ENCODE data around the gene TCF7. TPM values are rescaled to one million over a fixed set of nuclear protein-coding genes. Genes with fewer than 3 reads are reported as not detected.
A peak's percentile ranks its signal among the peaks of the same experiment; 100 is the strongest.

The TCF7 gene
- total RNA-seq = 10 to 100 TPM; 93.4 to 97.8 TPM

DNA sequence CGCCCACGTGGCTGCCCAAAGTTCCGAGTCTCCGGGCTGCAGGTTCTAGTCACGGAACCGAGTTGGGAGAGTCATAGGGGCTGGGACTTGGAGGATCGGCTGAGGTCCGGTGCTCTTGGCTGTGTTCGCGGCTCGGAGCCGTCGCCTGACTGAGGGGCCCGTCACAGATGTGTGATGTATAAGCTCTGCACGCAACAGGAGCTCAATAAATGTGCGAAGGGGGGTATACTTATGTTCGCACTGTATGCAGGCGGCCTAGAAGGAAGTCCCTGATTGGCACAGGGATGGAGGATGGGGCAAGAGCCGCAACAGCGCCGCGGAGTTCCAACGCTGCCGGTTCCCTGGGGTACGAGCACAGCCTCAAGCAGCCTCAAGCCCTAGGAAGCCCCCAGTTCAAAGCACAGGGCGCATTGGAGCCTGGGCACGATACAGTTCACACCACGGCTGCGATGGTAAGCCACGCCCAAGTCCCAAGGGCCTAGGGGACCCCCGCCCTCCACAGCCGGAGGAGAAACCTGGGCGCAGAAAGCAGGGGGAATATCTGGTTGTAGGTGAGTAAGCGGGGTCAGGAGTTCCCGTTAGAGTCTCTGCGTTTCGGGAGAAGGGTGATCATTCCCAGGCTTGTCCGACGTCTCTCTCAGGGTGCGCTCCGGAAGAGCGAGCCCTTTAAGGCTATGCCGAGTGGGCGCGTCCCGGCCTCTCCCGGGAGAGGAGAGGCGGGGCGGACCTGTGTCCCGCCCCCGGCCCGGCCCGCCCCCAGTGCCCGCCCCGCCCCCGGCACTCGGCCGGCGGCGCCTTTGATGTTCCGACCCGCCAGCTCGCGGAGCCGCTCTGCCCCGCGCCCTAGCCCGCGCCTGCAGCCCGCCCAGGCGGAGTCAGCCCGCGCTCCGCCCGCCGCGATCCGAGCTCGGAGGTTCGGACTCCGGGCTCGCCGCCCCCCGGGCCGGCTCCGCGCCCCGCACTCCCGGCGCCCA is at the start of gene TCF7:
Gene TCF7 (plus strand): TSS at position 780 of the 974 bp plus-strand sequence. CDS start 226 bp downstream, outside the sequence.
- no peaks in the 10 kb centered on the region for H3K9me3 Mint-ChIP-seq (ENCODE audit: insufficient read depth)
- ChIA-PET POLR2A (interaction anchor here (0.6 to 5.6 kb wide), 13 partner anchors 9 to 62 kb away, joined by 3 to 45 read pairs (median 5); partner anchors contain the start of gene SKP1), CTCF (interaction anchor here (1.0 to 1.9 kb wide), 2 partner anchors 8 to 40 kb away, joined by 3 to 5 read pairs; no protein-coding TSS in a partner anchor)
- DNase-seq = peak; percentile 79
- peaks cover 10% of the 10 kb centered on the region for H3K27me3 Mint-ChIP-seq (ENCODE audit: low read depth)
- H3K4me3 Mint-ChIP-seq = peak within 1 kb of the TSS; percentile 75
- ATAC-seq = peak; percentile 81
- H3K36me3 Mint-ChIP-seq (ENCODE audit: low read depth) = peaks cover 33% of the 10 kb centered on the region
- peak within 1 kb of the TSS; percentile 68 for H3K27ac Mint-ChIP-seq
- peaks cover 76% of the 10 kb centered on the region for H3K4me1 Mint-ChIP-seq (ENCODE audit: low read depth)

- POLR2A ChIA-PET = interaction anchor here (1.1 to 1.4 kb wide), 2 partner anchors 29 to 44 kb away, joined by 3 to 10 read pairs; no protein-coding TSS in a partner anchor
- H3K36me3 Mint-ChIP-seq (ENCODE audit: low read depth) = no peaks in the 10 kb centered on the region
- no peaks in the 10 kb centered on the region for H3K9me3 Mint-ChIP-seq (ENCODE audit: insufficient read depth)
- DNase-seq (no peak), ATAC-seq (no peak)
- H3K4me1 Mint-ChIP-seq (ENCODE audit: low read depth) = peaks cover 53% of the 10 kb centered on the region
- no peak overlapping the region for H3K27ac Mint-ChIP-seq
- CTCF ChIA-PET = interaction anchor here (0.6 to 2.0 kb wide), 4 partner anchors 17 to 81 kb away, joined by 3 to 16 read pairs (median 10); no protein-coding TSS in a partner anchor
- no peak overlapping the region for H3K4me3 Mint-ChIP-seq
- peaks cover 3% of the 10 kb centered on the region for H3K27me3 Mint-ChIP-seq (ENCODE audit: low read depth)
Measured at GRCh38 chr5:134069553-134069952, 44.9 kb upstream of the TCF7 start.

- no peaks in the 10 kb centered on the region for H3K36me3 Mint-ChIP-seq (ENCODE audit: low read depth)
- DNase-seq (no peak), ATAC-seq (peak; percentile 45)
- ChIA-PET POLR2A (interaction anchor here (0.6 to 1.2 kb wide), 4 partner anchors 41 to 49 kb away, joined by 3 read pairs; no protein-coding TSS in a partner anchor), CTCF (interaction anchor here (0.6 to 5.1 kb wide), 5 partner anchors 10 to 625 kb away, joined by 3 to 42 read pairs (median 3); no protein-coding TSS in a partner anchor)
- peak overlapping the region; percentile 37 for H3K4me3 Mint-ChIP-seq
- H3K4me1 Mint-ChIP-seq (ENCODE audit: low read depth) = peaks cover 53% of the 10 kb centered on the region
- H3K9me3 Mint-ChIP-seq (ENCODE audit: insufficient read depth) = no peaks in the 10 kb centered on the region
- H3K27ac Mint-ChIP-seq = peak overlapping the region; percentile 68
- peaks cover 3% of the 10 kb centered on the region for H3K27me3 Mint-ChIP-seq (ENCODE audit: low read depth)
Measured at GRCh38 chr5:134070725-134071613, 43.5 kb upstream of the TCF7 start.

GRCh38 chr5:134071614-134072207 is 42.8 kb upstream of the TCF7 start:
- Mint-ChIP-seq H3K27me3 (ENCODE audit: low read depth) (peaks cover 3% of the 10 kb centered on the region), H3K36me3 (ENCODE audit: low read depth) (no peaks in the 10 kb centered on the region), H3K27ac (peak overlapping the region; percentile 68), H3K4me1 (ENCODE audit: low read depth) (peaks cover 56% of the 10 kb centered on the region), H3K4me3 (peak overlapping the region; percentile 37), H3K9me3 (ENCODE audit: insufficient read depth) (no peaks in the 10 kb centered on the region)
- ChIA-PET CTCF (interaction anchor here (0.6 to 5.1 kb wide), 5 partner anchors 10 to 624 kb away, joined by 3 to 42 read pairs (median 3); no protein-coding TSS in a partner anchor), POLR2A (interaction anchor here (0.6 to 1.2 kb wide), 4 partner anchors 40 to 48 kb away, joined by 3 read pairs; no protein-coding TSS in a partner anchor)
- ATAC-seq = no peak
- no peak for DNase-seq

GRCh38 chr5:134072471-134073210 is 41.8 kb upstream of the TCF7 start:
- peaks cover 61% of the 10 kb centered on the region for H3K4me1 Mint-ChIP-seq (ENCODE audit: low read depth)

DNA sequence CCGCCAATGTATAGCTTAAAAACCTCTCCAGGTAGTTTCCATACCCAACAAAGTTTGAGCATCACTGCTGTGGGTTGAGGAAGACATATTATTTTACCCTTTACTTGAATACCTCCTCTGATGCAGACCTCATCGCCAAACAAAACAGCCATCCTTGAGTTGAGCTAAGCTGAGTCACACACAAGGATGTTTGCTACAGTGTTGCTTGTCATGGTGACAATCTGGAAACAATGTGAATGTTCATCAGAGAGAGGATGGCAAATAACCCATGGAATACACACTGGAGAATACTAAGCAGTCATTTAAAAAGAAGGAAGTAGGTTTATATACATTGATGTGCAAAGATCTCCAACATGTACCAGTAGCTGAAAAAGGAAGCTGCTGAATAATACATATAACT is 41.1 kb upstream of the TCF7 start:
- ATAC-seq (no peak), DNase-seq (no peak)
- Mint-ChIP-seq H3K4me3 (no peak overlapping the region), H3K36me3 (ENCODE audit: low read depth) (no peaks in the 10 kb centered on the region), H3K9me3 (ENCODE audit: insufficient read depth) (no peaks in the 10 kb centered on the region), H3K27me3 (ENCODE audit: low read depth) (peaks cover 3% of the 10 kb centered on the region), H3K4me1 (ENCODE audit: low read depth) (peaks cover 63% of the 10 kb centered on the region), H3K27ac (no peak overlapping the region)
- CTCF ChIA-PET = interaction anchor here (1.0 to 5.1 kb wide), 8 partner anchors 17 to 65 kb away, joined by 3 to 42 read pairs (median 6); no protein-coding TSS in a partner anchor
- POLR2A ChIA-PET = interaction anchor here (1.1 to 1.2 kb wide), 2 partner anchors 27 to 51 kb away, joined by 3 to 8 read pairs; no protein-coding TSS in a partner anchor

More at GRCh38 chr5:134072471-134073210, 41.8 kb upstream of the TCF7 start:
- Mint-ChIP-seq H3K36me3 (ENCODE audit: low read depth) (no peaks in the 10 kb centered on the region), H3K27ac (no peak overlapping the region), H3K27me3 (ENCODE audit: low read depth) (peaks cover 3% of the 10 kb centered on the region), H3K9me3 (ENCODE audit: insufficient read depth) (no peaks in the 10 kb centered on the region), H3K4me3 (no peak overlapping the region)
- DNase-seq (no peak), ATAC-seq (no peak)
- ChIA-PET POLR2A (interaction anchor here (1.1 kb wide), 1 partner anchor 28 kb away, joined by 3 read pairs; no protein-coding TSS in a partner anchor), CTCF (interaction anchor here (1.3 to 5.1 kb wide), 7 partner anchors 18 to 66 kb away, joined by 3 to 42 read pairs (median 8); no protein-coding TSS in a partner anchor)

- no peak overlapping the region for H3K4me3 Mint-ChIP-seq
- no peaks in the 10 kb centered on the region for H3K9me3 Mint-ChIP-seq (ENCODE audit: insufficient read depth)
- no peak for DNase-seq
- ChIA-PET POLR2A (no interaction called here), CTCF (interaction anchor here (3.2 to 5.1 kb wide), 2 partner anchors 26 to 34 kb away, joined by 25 to 42 read pairs; no protein-coding TSS in a partner anchor)
- H3K27ac Mint-ChIP-seq = no peak overlapping the region
- H3K36me3 Mint-ChIP-seq (ENCODE audit: low read depth) = no peaks in the 10 kb centered on the region
- no peaks in the 10 kb centered on the region for H3K27me3 Mint-ChIP-seq (ENCODE audit: low read depth)
- no peak for ATAC-seq
- H3K4me1 Mint-ChIP-seq (ENCODE audit: low read depth) = peaks cover 60% of the 10 kb centered on the region
Measured at GRCh38 chr5:134075102-134075501, 39.4 kb upstream of the TCF7 start.

- ChIA-PET POLR2A (interaction anchor here (0.8 to 1.3 kb wide), 4 partner anchors 10 to 147 kb away, joined by 3 to 4 read pairs (median 4); no protein-coding TSS in a partner anchor), CTCF (interaction anchor here (0.8 to 2.7 kb wide), 4 partner anchors 23 to 63 kb away, joined by 3 to 15 read pairs (median 7); no protein-coding TSS in a partner anchor)
- ATAC-seq (peak; percentile 35), DNase-seq (no peak)
- H3K27ac Mint-ChIP-seq = peak overlapping the region; percentile 82
- no peak overlapping the region for H3K4me3 Mint-ChIP-seq
- H3K9me3 Mint-ChIP-seq (ENCODE audit: insufficient read depth) = no peaks in the 10 kb centered on the region
- no peaks in the 10 kb centered on the region for H3K36me3 Mint-ChIP-seq (ENCODE audit: low read depth)
- H3K27me3 Mint-ChIP-seq (ENCODE audit: low read depth) = no peaks in the 10 kb centered on the region
- H3K4me1 Mint-ChIP-seq (ENCODE audit: low read depth) = peaks cover 56% of the 10 kb centered on the region
Measured at GRCh38 chr5:134077926-134078580, 36.4 kb upstream of the TCF7 start.

DNA sequence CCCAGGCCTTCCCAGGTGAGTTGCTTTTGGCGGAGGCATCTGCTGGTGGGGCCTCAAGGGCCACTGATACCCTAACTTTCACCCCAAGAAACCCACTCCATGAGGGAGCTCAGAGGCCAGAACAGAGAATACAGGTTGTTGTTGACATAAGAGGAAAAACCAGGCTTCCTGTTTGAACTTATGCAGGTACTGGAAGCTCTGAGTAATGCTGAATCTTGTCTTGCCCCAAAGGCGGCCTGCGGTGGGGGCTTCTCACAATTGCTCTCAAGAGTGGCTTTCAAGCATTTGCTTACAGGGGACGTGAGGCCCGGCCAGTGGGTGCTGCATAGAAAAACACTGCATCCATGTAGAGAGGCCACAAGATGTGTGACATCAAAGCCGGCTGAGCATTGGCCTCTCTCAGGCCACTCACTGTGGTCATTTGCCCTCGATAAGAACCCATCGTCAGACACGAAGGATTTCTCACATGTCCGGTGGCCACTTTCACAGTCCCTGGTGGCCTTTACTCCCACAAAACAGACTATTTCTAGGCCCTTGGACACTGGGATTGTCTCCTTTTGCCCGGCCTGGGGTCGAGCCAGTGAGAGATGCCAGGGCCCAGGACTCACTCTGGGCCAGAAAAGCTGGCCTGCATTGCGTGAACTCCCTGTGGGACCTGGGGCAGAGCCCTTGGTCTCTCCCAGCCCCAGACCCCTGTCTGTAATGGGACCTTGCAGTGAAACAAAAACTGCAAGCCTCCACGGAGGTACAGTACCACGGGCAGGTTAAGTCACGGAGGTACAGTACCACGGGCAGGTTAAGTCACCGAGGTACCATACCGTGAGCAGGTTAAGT is 34.5 kb upstream of the TCF7 start:
- ChIA-PET CTCF (interaction anchor here (1.0 to 9.0 kb wide), 4 partner anchors 20 to 39 kb away, joined by 4 to 71 read pairs (median 7); no protein-coding TSS in a partner anchor), POLR2A (interaction anchor here (0.5 to 1.4 kb wide), 2 partner anchors 21 to 45 kb away, joined by 3 to 8 read pairs; no protein-coding TSS in a partner anchor)
- no peaks in the 10 kb centered on the region for H3K36me3 Mint-ChIP-seq (ENCODE audit: low read depth)
- no peaks in the 10 kb centered on the region for H3K27me3 Mint-ChIP-seq (ENCODE audit: low read depth)
- H3K27ac Mint-ChIP-seq = peak overlapping the region; percentile 94
- H3K4me1 Mint-ChIP-seq (ENCODE audit: low read depth) = peaks cover 63% of the 10 kb centered on the region
- peak; percentile 80 for ATAC-seq
- H3K4me3 Mint-ChIP-seq = no peak overlapping the region
- peak; percentile 79 for DNase-seq
- H3K9me3 Mint-ChIP-seq (ENCODE audit: insufficient read depth) = no peaks in the 10 kb centered on the region

Data from activated CD8-positive, alpha-beta T cell treated with anti-CD3 and anti-CD28 coated beads, Interleukin-2, amount 10 ng/mL, durations not matched to agents 7 days and 5 days (primary cell).